ENCODE results near the gene BNC2.

The BNC2 gene

DNA sequence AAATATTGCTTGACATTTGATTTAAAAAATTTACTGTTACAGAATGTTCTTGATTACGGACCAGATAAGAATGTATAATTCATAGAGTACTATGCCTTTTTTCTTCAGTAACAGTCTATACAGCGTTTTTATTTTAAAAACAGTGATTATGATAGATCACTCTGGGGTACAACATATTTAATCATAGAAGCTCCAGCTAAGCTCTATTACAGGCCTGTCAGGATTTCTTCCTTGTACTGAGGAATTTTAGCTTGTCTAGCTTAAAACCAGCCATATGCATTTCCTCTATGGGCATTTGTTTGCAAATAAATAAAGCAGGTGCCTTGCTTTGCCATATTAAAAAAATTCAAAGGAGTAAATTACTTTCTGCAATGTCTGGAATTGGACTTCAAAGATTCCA lies 423.8 kb downstream of the BNC2 start:
- H3F3A ChIP-seq (ENCODE audit: insufficient read depth, low read length) = no peaks in the 10 kb centered on the region
- TF ChIP-seq, protein P1, sequence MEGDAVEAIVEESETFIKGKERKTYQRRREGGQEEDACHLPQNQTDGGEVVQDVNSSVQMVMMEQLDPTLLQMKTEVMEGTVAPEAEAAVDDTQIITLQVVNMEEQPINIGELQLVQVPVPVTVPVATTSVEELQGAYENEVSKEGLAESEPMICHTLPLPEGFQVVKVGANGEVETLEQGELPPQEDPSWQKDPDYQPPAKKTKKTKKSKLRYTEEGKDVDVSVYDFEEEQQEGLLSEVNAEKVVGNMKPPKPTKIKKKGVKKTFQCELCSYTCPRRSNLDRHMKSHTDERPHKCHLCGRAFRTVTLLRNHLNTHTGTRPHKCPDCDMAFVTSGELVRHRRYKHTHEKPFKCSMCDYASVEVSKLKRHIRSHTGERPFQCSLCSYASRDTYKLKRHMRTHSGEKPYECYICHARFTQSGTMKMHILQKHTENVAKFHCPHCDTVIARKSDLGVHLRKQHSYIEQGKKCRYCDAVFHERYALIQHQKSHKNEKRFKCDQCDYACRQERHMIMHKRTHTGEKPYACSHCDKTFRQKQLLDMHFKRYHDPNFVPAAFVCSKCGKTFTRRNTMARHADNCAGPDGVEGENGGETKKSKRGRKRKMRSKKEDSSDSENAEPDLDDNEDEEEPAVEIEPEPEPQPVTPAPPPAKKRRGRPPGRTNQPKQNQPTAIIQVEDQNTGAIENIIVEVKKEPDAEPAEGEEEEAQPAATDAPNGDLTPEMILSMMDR (IDR thresholded peaks at IDR 0.05; ENCODE audit: low read length) = no peak
- TF ChIP-seq EZH2 (optimal IDR thresholded peaks at IDR 0.05; ENCODE audit: low read depth, low read length) (no peak), EZH2phosphoT487 (IDR thresholded peaks at IDR 0.05; ENCODE audit: low read length) (no peak)
- no peak overlapping the region for H3K9ac ChIP-seq (ENCODE audit: low read length)
- no peaks in the 10 kb centered on the region for H4K20me1 ChIP-seq (ENCODE audit: insufficient read depth, low read length)
- H3K36me3 ChIP-seq (replicated peaks; ENCODE audit: insufficient read depth, low read length) = no peaks in the 10 kb centered on the region
- H3K4me1 ChIP-seq (ENCODE audit: low read length) = no peaks in the 10 kb centered on the region
- no peaks in the 10 kb centered on the region for H3K9me3 ChIP-seq (replicated peaks; ENCODE audit: insufficient read depth, low read length)
- no peak overlapping the region for H3K4me3 ChIP-seq (ENCODE audit: low read length)
- no peak overlapping the region for H3K4me2 ChIP-seq (ENCODE audit: low read depth, low read length)
- H2AFZ ChIP-seq (ENCODE audit: low read length) = no peak overlapping the region
- no peaks in the 10 kb centered on the region for H3K79me2 ChIP-seq (ENCODE audit: low read length)
- H3K27ac ChIP-seq (ENCODE audit: low read length) = no peak overlapping the region
- DNase-seq = no peak
- no peaks in the 10 kb centered on the region for H3K27me3 ChIP-seq (replicated peaks; ENCODE audit: insufficient read depth, low read length)
- no peaks in the 10 kb centered on the region for H3K9me2 ChIP-seq (replicated peaks; ENCODE audit: insufficient read depth, low read length)

DNA sequence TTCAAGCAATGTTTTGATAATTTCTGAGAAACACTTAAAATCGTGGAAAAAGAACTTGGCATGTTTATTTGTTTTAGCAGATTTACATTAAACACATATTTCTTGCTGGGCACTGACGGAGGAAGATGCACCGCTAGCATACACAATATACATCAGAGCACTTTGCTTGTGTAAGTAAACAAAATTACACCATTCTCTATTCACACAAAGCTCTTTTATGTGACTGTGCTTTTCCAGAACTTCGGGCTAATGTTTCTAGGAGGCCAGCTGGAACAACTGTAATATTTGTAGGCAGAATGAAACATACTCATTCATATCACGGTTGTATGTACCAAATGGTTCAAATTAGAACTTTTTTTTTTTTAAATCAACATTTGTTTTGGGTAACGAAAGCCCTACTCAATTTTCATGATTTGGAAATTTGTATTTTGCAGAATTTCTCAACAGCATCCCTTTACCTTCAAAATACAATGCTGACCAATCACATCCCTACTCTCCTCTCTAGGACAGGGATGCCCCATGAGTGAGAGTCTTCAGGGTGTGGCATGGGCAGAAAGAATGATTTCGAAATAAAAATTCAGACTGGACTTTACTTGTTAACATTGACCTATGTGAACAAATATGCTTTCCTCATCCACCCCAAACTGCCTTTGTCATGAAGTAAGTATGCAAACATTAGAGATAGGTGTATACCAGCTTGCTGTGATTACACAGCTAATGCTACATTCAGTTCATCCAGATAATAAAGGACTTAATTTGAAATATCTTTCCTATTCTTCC lies 425.1 kb downstream of the BNC2 start:
- Histone ChIP-seq H3K9me3 (replicated peaks; ENCODE audit: insufficient read depth, low read length) (no peaks in the 10 kb centered on the region), H3K27ac (ENCODE audit: low read length) (no peak overlapping the region), H2AFZ (ENCODE audit: low read length) (no peak overlapping the region), H3K36me3 (replicated peaks; ENCODE audit: insufficient read depth, low read length) (no peaks in the 10 kb centered on the region), H3K9me2 (replicated peaks; ENCODE audit: insufficient read depth, low read length) (no peaks in the 10 kb centered on the region), H3K4me2 (ENCODE audit: low read depth, low read length) (no peak overlapping the region), H3K9ac (ENCODE audit: low read length) (no peak overlapping the region), H3K79me2 (ENCODE audit: low read length) (no peaks in the 10 kb centered on the region), H3K4me1 (ENCODE audit: low read length) (no peaks in the 10 kb centered on the region), H3K27me3 (replicated peaks; ENCODE audit: insufficient read depth, low read length) (no peaks in the 10 kb centered on the region), H3K4me3 (ENCODE audit: low read length) (no peak overlapping the region), H4K20me1 (ENCODE audit: insufficient read depth, low read length) (no peaks in the 10 kb centered on the region), H3F3A (ENCODE audit: insufficient read depth, low read length) (no peaks in the 10 kb centered on the region)
- TF ChIP-seq, protein P1 (IDR thresholded peaks at IDR 0.05; ENCODE audit: low read length) = no peak
- TF ChIP-seq EZH2 (optimal IDR thresholded peaks at IDR 0.05; ENCODE audit: low read depth, low read length) (no peak), EZH2phosphoT487 (IDR thresholded peaks at IDR 0.05; ENCODE audit: low read length) (no peak)
- no peak for DNase-seq

DNA sequence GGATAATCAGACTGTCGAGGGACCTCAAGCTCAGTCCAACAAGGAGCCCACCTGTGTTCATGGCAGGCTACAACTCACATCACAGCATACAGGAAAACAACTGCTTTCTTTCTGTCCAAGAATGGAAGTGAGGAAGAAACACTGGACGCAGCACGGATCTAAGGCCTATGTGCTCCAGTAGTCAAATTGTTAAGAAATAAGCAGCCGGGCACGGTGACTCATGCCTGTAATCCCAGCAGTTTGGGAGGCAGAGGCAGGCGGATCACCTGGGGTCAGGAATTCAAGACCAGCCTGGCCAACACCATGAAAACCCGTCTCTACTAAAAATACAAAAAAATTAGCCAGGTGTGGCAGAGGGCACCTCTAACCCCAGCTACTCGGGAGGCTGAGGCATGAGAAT lies 427.8 kb downstream of the BNC2 start:
- H4K20me1 ChIP-seq (ENCODE audit: insufficient read depth, low read length) = no peaks in the 10 kb centered on the region
- H3K9me3 ChIP-seq (replicated peaks; ENCODE audit: insufficient read depth, low read length) = no peaks in the 10 kb centered on the region
- no peaks in the 10 kb centered on the region for H3K79me2 ChIP-seq (ENCODE audit: low read length)
- no peak overlapping the region for H3K4me3 ChIP-seq (ENCODE audit: low read length)
- no peaks in the 10 kb centered on the region for H3K36me3 ChIP-seq (replicated peaks; ENCODE audit: insufficient read depth, low read length)
- H3K4me1 ChIP-seq (ENCODE audit: low read length) = no peaks in the 10 kb centered on the region
- H3K27me3 ChIP-seq (replicated peaks; ENCODE audit: insufficient read depth, low read length) = no peaks in the 10 kb centered on the region
- TF ChIP-seq EZH2phosphoT487 (IDR thresholded peaks at IDR 0.05; ENCODE audit: low read length) = no peak
- TF ChIP-seq EZH2 (optimal IDR thresholded peaks at IDR 0.05; ENCODE audit: low read depth, low read length) = no peak
- TF ChIP-seq, protein P1 (IDR thresholded peaks at IDR 0.05; ENCODE audit: low read length) = no peak
- no peak overlapping the region for H3K4me2 ChIP-seq (ENCODE audit: low read depth, low read length)
- no peaks in the 10 kb centered on the region for H3K9me2 ChIP-seq (replicated peaks; ENCODE audit: insufficient read depth, low read length)
- no peak overlapping the region for H3K27ac ChIP-seq (ENCODE audit: low read length)
- H3F3A ChIP-seq (ENCODE audit: insufficient read depth, low read length) = no peaks in the 10 kb centered on the region
- no peak overlapping the region for H2AFZ ChIP-seq (ENCODE audit: low read length)
- DNase-seq = no peak
- no peak overlapping the region for H3K9ac ChIP-seq (ENCODE audit: low read length)

Measured in MM.1S (cell line).